Measurements from ENCODE around the gene TTC34.

TTC34 gene

GRCh38 chr1:2606881-2607621 is 194.4 kb downstream of the TTC34 start:
- CTCF ChIA-PET: no interaction called here
- TF ChIP-seq TARDBP (IDR thresholded peaks at IDR 0.05): no peak
- no peak for TF ChIP-seq ZNF384 (IDR thresholded peaks at IDR 0.05)
- TF ChIP-seq NFRKB (IDR thresholded peaks at IDR 0.05): no peak
- TF ChIP-seq L3MBTL2 (conservative IDR thresholded peaks at IDR 0.05): no peak
- TF ChIP-seq FOXM1 (IDR thresholded peaks at IDR 0.05; ENCODE audit: borderline replicate concordance): no peak

GRCh38 chr1:2606396-2606880 is 195.1 kb downstream of the TTC34 start:
- no peak for DNase-seq (ENCODE audit: extremely low spot score)
- TF ChIP-seq CTBP1 (IDR thresholded peaks at IDR 0.05; ENCODE audit: borderline replicate concordance) (no peak), SUZ12 (IDR thresholded peaks at IDR 0.05) (no peak), BHLHE40 (IDR thresholded peaks at IDR 0.05; ENCODE audit: borderline replicate concordance) (no peak), FOXK2 (IDR thresholded peaks at IDR 0.05) (no peak), L3MBTL2 (conservative IDR thresholded peaks at IDR 0.05) (no peak), FOXM1 (IDR thresholded peaks at IDR 0.05; ENCODE audit: borderline replicate concordance) (no peak), SP1 (IDR thresholded peaks at IDR 0.05) (no peak), LEF1 (IDR thresholded peaks at IDR 0.05; ENCODE audit: borderline replicate concordance) (no peak), HDGF (IDR thresholded peaks at IDR 0.05; ENCODE audit: borderline replicate concordance) (no peak), ARNT (IDR thresholded peaks at IDR 0.05) (no peak), ELF4 (IDR thresholded peaks at IDR 0.05) (no peak), TARDBP (IDR thresholded peaks at IDR 0.05) (no peak), NFRKB (IDR thresholded peaks at IDR 0.05) (no peak), ZNF384 (IDR thresholded peaks at IDR 0.05) (no peak), PKNOX1 (IDR thresholded peaks at IDR 0.05) (no peak), FOXA1 (IDR thresholded peaks at IDR 0.05) (no peak)
- POLR2A ChIA-PET: no interaction called here
- CTCF ChIA-PET: no interaction called here

More at GRCh38 chr1:2606881-2607621, 194.4 kb downstream of the TTC34 start:
- POLR2A ChIA-PET: no interaction called here
- DNase-seq (ENCODE audit: extremely low spot score): no peak

- ChIA-PET POLR2A (no interaction called here), CTCF (no interaction called here)
- TF ChIP-seq CTBP1 (IDR thresholded peaks at IDR 0.05; ENCODE audit: borderline replicate concordance) (no peak), ARNT (IDR thresholded peaks at IDR 0.05) (no peak), ZNF384 (IDR thresholded peaks at IDR 0.05) (no peak)
- DNase-seq (ENCODE audit: extremely low spot score): no peak
These were observed 195.7 kb downstream of the TTC34 start for GRCh38 chr1:2605509-2606395.

GRCh38 chr1:2604844-2605508 is 196.5 kb downstream of the TTC34 start:
- no peak for DNase-seq (ENCODE audit: extremely low spot score)
- TF ChIP-seq ARNT (IDR thresholded peaks at IDR 0.05): no peak
- no peak for TF ChIP-seq CTBP1 (IDR thresholded peaks at IDR 0.05; ENCODE audit: borderline replicate concordance)
- no peak for TF ChIP-seq ELF4 (IDR thresholded peaks at IDR 0.05)
- no peak for TF ChIP-seq ZNF384 (IDR thresholded peaks at IDR 0.05)
- no peak for TF ChIP-seq SUZ12 (IDR thresholded peaks at IDR 0.05)
- TF ChIP-seq BHLHE40 (IDR thresholded peaks at IDR 0.05; ENCODE audit: borderline replicate concordance): no peak
- TF ChIP-seq FOXK2 (IDR thresholded peaks at IDR 0.05): no peak
- no peak for TF ChIP-seq L3MBTL2 (conservative IDR thresholded peaks at IDR 0.05)
- TF ChIP-seq SP1 (IDR thresholded peaks at IDR 0.05): no peak
- TF ChIP-seq PKNOX1 (IDR thresholded peaks at IDR 0.05): no peak
- TF ChIP-seq HDGF (IDR thresholded peaks at IDR 0.05; ENCODE audit: borderline replicate concordance): no peak
- TF ChIP-seq FOXA1 (IDR thresholded peaks at IDR 0.05): no peak
- TF ChIP-seq FOXM1 (IDR thresholded peaks at IDR 0.05; ENCODE audit: borderline replicate concordance): no peak
- no peak for TF ChIP-seq TARDBP (IDR thresholded peaks at IDR 0.05)
- TF ChIP-seq LEF1 (IDR thresholded peaks at IDR 0.05; ENCODE audit: borderline replicate concordance): no peak
- TF ChIP-seq NFRKB (IDR thresholded peaks at IDR 0.05): no peak
- ChIA-PET CTCF (no interaction called here), POLR2A (no interaction called here)

- ChIA-PET CTCF (no interaction called here), POLR2A (no interaction called here)
- TF ChIP-seq FOXA1 (IDR thresholded peaks at IDR 0.05): no peak
- TF ChIP-seq FOXM1 (IDR thresholded peaks at IDR 0.05; ENCODE audit: borderline replicate concordance): no peak
- TF ChIP-seq ELF4 (IDR thresholded peaks at IDR 0.05): no peak
- no peak for TF ChIP-seq LEF1 (IDR thresholded peaks at IDR 0.05; ENCODE audit: borderline replicate concordance)
- TF ChIP-seq NFRKB (IDR thresholded peaks at IDR 0.05): no peak
- TF ChIP-seq TARDBP (IDR thresholded peaks at IDR 0.05): no peak
- TF ChIP-seq BHLHE40 (IDR thresholded peaks at IDR 0.05; ENCODE audit: borderline replicate concordance): no peak
- no peak for TF ChIP-seq PKNOX1 (IDR thresholded peaks at IDR 0.05)
- TF ChIP-seq SUZ12 (IDR thresholded peaks at IDR 0.05): no peak
- TF ChIP-seq HDGF (IDR thresholded peaks at IDR 0.05; ENCODE audit: borderline replicate concordance): no peak
- TF ChIP-seq ZNF384 (IDR thresholded peaks at IDR 0.05): no peak
- no peak for TF ChIP-seq SP1 (IDR thresholded peaks at IDR 0.05)
- no peak for TF ChIP-seq FOXK2 (IDR thresholded peaks at IDR 0.05)
- TF ChIP-seq L3MBTL2 (conservative IDR thresholded peaks at IDR 0.05): no peak
- TF ChIP-seq CTBP1 (IDR thresholded peaks at IDR 0.05; ENCODE audit: borderline replicate concordance): no peak
- TF ChIP-seq ARNT (IDR thresholded peaks at IDR 0.05): no peak
- no peak for DNase-seq (ENCODE audit: extremely low spot score)
These were observed 197.2 kb downstream of the TTC34 start for GRCh38 chr1:2604156-2604843.

All from HEK293T (cell line).